Activated naive CD8-positive, alpha-beta T cell treated with anti-CD3 and anti-CD28 coated beads for 36 hours (primary cell): ENCODE results near the gene MR1. TPM values are rescaled to one million over a fixed set of nuclear protein-coding genes. Genes with fewer than 3 reads are reported as not detected.

Experiments
- DNase-seq: peaks from one replicate; pipeline ENCODE4 v3.0.0; 2021
- H3K27ac Mint-ChIP-seq: one replicate; pipeline ENCODE4 v1.8.0; 2022; ENCODE audit warnings: mild to moderate bottlenecking, moderate library complexity, mixed read lengths
- H3K27me3 Mint-ChIP-seq: one replicate; pipeline ENCODE4 v1.8.0; 2022; ENCODE audit warnings: mild to moderate bottlenecking, mixed read lengths
- H3K36me3 Mint-ChIP-seq: one replicate; pipeline ENCODE4 v1.8.0; 2021; ENCODE audit warnings: mild to moderate bottlenecking, mixed read lengths
- H3K4me1 Mint-ChIP-seq: one replicate; pipeline ENCODE4 v1.8.0; 2021; ENCODE audit warnings: mixed read lengths
- H3K4me3 Mint-ChIP-seq: one replicate; pipeline ENCODE4 v1.8.0; 2022; ENCODE audit warnings: mild to moderate bottlenecking, moderate library complexity, mixed read lengths
- H3K9me3 Mint-ChIP-seq: one replicate; pipeline ENCODE4 v1.8.0; 2022; ENCODE audit warnings: mixed read lengths
- total RNA-seq, 2 experiments: library from RNA; stranded (reverse); gene quantifications; one replicate each; pipeline ENCODE4 v1.2.3, GENCODE V29; 2021

The MR1 gene
- total RNA-seq: 10 to 100 TPM; 14.5 to 15.5 TPM

DNA sequence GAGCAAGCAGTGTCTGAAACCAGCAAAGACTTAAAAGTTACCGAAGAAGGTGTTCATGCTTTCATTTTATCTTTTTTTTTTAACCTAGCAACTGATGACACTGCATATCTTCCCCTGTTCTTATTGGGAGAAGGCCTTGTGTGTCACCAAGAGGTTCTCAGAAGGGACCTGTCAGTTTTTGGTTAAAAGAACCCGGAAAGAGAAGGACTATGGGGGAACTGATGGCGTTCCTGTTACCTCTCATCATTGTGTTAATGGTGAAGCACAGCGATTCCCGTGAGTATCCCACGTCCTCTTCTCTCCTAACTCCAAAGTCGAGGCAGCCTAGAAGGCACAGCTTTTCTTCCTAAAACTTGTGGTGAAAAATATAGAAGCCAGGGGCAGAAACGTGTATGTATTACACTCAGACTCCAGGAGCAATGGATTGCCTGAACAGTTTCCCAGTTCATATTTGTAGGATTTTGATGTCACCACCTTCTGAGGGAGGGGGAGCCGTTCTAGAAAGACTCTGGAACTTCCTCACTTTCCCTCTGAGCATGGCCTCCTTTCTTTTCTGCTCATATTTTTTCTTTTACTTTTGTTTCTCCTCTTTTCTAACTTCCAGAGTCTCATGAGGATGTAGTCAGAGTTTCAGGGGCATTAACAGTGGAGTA, at the start of gene MR1:
Gene MR1, plus strand, starts transcription at position 185 of the 653 bp plus-strand sequence. Its CDS starts 25 bp downstream, at position 210.
- Mint-ChIP-seq H3K36me3 (peaks cover 7% of the 10 kb centered on the region), H3K4me1 (peaks cover 47% of the 10 kb centered on the region), H3K4me3 (peak within 1 kb of the TSS; percentile 93), H3K9me3 (no peaks in the 10 kb centered on the region), H3K27me3 (no peaks in the 10 kb centered on the region), H3K27ac (peak within 1 kb of the TSS; percentile 98)
- peak; percentile 21 for DNase-seq

DNA sequence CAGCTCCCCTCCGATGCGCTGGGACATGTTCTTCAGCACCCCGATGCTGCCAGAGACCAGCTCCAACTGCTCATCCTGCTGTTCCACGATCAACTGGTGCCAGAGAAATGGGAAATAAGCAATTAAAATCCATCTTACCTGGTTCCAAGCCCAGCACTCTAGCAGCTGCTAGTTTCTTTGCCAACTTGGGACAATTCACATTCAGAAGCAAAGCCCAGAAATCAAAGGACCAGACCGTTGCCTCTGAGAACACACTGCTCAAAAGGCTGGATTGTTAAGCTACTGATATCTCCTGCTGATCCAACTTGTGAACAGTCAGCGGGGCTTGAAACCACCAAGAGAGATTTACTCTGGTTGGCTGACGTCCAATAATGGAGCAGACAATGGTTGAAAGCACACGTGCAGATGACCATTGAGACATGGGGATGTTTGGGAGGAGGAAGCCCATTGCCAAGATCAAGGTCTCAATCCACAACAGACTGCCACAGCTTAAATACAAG, 45.5 kb upstream of the MR1 start:
- no peak overlapping the region for H3K4me3 Mint-ChIP-seq

DNA sequence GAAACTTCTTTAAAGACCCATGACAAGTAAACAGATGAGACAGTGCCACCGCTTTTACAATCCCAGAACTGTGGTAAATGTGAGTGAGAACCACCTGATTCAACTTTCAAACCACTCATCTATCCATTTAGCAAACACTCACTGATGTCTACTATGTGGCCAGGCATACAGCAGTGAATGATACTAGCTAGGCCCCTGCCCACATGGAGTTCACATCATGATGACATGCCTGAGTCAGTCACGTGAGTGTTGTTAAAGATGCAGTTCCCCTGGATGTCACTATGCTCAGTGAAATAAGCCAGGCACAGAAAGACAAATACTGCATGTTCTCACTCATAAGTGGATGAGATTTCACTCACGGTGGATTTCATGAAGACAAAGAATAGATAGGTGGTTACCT, 39.5 kb upstream of the MR1 start:
- no peak for DNase-seq
- H3K4me3 Mint-ChIP-seq: no peak overlapping the region
- peaks cover 2% of the 10 kb centered on the region for H3K4me1 Mint-ChIP-seq
- H3K9me3 Mint-ChIP-seq: no peaks in the 10 kb centered on the region
- peaks cover 41% of the 10 kb centered on the region for H3K36me3 Mint-ChIP-seq
- no peaks in the 10 kb centered on the region for H3K27me3 Mint-ChIP-seq
- H3K27ac Mint-ChIP-seq: no peak overlapping the region

More for the DNA sequence above, 45.5 kb upstream of the MR1 start:
- no peak for DNase-seq
- Mint-ChIP-seq H3K36me3 (peaks cover 46% of the 10 kb centered on the region), H3K4me1 (no peaks in the 10 kb centered on the region), H3K9me3 (no peaks in the 10 kb centered on the region), H3K27me3 (no peaks in the 10 kb centered on the region), H3K27ac (no peak overlapping the region)

DNA sequence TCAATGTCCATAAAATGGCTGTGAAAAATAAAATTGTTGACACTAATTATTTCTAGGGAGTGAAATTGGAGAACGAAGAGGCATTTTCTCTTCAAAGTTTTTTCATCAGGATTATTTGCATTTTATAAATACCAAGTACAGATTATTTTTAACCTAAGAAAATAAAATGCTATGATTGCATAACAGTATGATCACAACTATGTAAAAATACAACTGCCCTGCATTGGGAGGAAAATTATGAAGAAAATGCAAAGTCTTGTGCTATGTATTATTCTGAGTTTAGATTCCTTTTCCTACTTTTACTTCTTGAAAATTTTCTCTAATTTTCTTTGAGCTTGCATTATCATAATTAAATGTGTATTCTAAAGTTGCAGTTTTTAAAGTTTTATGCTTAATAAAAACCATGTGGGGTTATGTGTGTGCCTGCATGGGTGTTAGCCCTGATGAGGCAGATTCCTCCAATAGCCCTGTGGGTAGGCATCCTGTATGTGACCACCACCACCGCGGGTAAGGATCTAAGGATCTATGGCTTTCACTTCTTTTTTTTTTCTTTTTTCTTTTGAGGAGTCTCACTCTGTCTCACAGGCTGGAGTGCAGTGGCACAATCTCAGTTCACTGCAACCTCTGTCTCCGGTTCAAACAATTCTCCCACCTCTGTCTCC, 35.8 kb upstream of the MR1 start:
- H3K27ac Mint-ChIP-seq: no peak overlapping the region
- H3K4me1 Mint-ChIP-seq: peaks cover 7% of the 10 kb centered on the region
- H3K36me3 Mint-ChIP-seq: peaks cover 49% of the 10 kb centered on the region
- H3K4me3 Mint-ChIP-seq: no peak overlapping the region
- H3K27me3 Mint-ChIP-seq: no peaks in the 10 kb centered on the region
- DNase-seq: no peak
- no peaks in the 10 kb centered on the region for H3K9me3 Mint-ChIP-seq

DNA sequence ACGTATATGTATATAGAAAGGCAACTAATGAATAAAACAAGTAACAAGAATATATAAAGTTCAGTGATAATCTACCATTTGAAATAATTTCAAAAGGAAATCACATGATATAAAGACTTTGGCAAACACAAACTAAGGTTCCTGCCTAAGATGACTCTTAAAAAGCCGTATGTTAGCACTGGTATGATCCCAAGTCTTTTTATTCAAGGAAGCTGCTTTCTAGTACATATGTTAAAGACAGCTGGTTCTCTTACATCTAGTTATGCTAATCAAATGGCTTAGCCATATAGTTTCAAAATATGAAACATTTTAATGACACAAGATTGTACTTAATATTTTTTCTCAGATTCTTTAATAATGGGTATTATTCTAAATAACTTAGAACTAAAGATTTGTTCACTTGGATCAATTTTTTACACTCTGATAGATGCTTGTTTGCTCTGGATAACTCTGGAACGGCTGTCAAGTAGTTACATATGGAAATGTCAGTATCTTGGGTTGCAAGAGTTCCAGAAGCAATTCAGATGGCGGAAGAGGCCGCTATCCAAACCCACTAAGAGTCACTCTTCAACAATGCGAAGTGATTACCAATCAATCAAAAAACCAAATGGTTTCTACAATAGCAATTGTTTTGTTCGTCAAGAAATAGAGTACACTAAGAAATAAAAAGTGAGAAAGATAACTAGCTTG, 32.5 kb upstream of the MR1 start:
- Mint-ChIP-seq H3K4me3 (no peak overlapping the region), H3K9me3 (no peaks in the 10 kb centered on the region), H3K27me3 (no peaks in the 10 kb centered on the region), H3K27ac (no peak overlapping the region), H3K4me1 (peaks cover 10% of the 10 kb centered on the region), H3K36me3 (peaks cover 57% of the 10 kb centered on the region)
- DNase-seq: no peak

DNA sequence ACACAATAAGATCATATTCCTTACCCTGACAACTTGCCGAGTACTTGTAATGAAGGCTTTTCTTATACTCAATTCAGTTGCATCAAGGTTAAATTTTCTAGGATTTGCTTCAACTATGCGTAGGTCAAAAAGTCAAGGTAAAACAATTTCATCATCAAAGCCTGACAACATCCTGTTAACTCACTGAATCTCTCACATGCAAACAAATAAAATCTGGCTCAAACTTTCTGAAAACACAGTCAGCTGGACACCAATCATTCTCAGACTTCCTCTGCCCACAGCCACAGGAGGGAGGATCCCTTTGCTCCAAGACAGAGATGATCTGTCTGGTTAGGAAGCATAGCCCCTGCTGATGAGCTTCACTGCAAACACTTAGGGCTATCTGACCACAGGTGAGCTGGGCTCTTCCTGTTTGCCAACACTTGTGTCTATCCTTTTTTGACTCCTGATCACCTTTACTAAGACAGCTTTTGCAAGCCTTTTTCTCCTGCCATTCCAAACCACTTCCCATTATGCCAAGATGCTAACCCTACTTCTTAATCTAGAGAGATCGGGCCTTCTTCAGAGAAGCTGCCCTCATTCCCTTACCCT, 31.1 kb upstream of the MR1 start:
- H3K9me3 Mint-ChIP-seq: no peaks in the 10 kb centered on the region
- H3K4me1 Mint-ChIP-seq: peaks cover 12% of the 10 kb centered on the region
- no peak for DNase-seq
- no peak overlapping the region for H3K27ac Mint-ChIP-seq
- H3K27me3 Mint-ChIP-seq: no peaks in the 10 kb centered on the region
- H3K4me3 Mint-ChIP-seq: no peak overlapping the region
- peaks cover 55% of the 10 kb centered on the region for H3K36me3 Mint-ChIP-seq

DNA sequence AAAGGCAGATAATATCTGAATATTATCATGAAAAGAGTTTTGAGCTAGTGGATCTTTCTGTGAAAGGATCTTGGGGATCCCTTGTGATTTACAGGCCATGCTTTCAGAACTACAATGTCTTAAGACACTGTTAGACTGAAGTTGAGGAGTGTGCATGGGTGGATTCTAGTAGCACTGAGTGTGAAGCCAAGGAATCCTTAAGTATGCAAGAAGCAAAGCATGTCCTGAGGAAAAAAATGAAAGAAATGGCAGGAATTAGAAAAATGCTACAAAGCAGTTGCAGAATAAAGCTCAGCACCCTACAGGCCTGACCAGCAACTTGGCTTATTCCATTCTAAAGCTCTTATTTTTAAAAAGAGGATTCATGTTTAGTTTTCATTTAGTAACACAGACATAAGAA, 23.0 kb upstream of the MR1 start:
- peaks cover 2% of the 10 kb centered on the region for H3K9me3 Mint-ChIP-seq
- DNase-seq: no peak
- no peaks in the 10 kb centered on the region for H3K27me3 Mint-ChIP-seq
- peaks cover 30% of the 10 kb centered on the region for H3K36me3 Mint-ChIP-seq
- H3K4me1 Mint-ChIP-seq: peaks cover 38% of the 10 kb centered on the region
- no peak overlapping the region for H3K4me3 Mint-ChIP-seq
- no peak overlapping the region for H3K27ac Mint-ChIP-seq

DNA sequence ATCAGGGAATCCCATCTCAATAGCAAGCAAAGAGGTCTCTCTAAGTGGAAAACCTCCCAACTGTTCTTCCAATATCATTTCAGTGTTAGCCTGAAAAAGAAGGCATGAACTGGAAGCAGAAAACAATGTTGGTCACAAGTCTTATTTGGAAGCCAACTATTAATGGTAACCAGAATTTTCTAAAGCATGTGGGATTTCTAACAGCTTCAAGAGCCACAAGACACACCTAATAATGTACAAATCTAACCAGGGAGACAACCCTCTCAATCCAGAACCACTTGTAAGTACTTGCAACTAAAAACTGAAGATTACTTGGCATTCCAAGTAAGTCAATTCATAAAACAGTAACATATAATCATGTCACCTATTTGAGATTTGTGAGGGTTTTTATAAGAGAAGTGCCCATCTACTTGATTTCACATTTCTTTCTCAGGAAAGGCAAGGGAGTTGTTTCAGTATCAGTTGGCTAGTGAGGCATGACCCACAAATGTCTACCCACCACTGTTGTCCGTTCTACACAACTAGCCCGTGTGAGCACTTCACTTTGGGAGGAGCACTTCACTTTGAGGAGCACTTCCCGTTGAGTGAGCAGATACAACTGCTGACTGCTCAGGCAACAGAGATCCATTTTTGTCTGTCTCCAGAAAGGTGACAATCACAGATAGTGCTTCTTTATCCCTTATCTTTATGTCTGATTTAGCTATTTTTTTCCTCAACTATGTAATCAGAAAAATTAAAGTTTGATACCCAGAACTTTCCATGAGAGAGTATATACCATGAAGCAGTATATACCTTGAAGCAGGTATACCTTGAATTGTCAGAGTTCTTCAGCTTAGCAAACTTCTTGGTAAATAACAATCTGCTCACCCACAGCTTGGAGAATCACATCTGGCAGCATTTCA, 22.2 kb upstream of the MR1 start:
- H3K4me1 Mint-ChIP-seq: peaks cover 37% of the 10 kb centered on the region
- no peak for DNase-seq
- H3K27me3 Mint-ChIP-seq: no peaks in the 10 kb centered on the region
- H3K27ac Mint-ChIP-seq: no peak overlapping the region
- no peak overlapping the region for H3K4me3 Mint-ChIP-seq
- peaks cover 2% of the 10 kb centered on the region for H3K9me3 Mint-ChIP-seq
- H3K36me3 Mint-ChIP-seq: peaks cover 30% of the 10 kb centered on the region

DNA sequence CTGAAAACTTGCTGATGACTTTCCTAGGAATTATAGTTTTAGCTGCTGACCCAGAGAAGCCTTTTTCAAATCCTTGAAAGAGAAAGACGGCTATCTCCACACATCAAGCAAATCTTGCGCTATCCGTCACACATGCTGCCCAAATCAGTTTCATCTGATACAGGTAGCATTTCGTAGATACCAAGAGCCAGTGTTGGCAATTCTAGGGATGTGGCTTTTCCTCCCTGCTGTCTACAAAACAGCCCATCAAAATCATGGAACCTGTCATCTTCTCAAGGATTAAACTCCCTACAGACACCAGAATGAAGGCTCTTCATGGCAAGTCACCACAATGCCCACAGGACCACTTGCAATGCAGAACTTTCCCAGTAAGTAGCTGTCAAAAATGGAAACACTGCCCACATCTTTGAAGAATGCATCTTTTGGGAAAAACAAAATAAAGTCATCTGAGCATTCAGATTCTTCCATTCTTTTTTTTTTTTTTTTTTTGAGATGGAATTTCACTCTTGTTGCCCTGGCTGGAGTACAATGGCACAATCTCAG, 21.5 kb upstream of the MR1 start:
- Mint-ChIP-seq H3K27me3 (no peaks in the 10 kb centered on the region), H3K4me1 (peaks cover 36% of the 10 kb centered on the region), H3K27ac (no peak overlapping the region), H3K4me3 (no peak overlapping the region), H3K9me3 (peaks cover 2% of the 10 kb centered on the region), H3K36me3 (peaks cover 33% of the 10 kb centered on the region)
- DNase-seq: no peak

DNA sequence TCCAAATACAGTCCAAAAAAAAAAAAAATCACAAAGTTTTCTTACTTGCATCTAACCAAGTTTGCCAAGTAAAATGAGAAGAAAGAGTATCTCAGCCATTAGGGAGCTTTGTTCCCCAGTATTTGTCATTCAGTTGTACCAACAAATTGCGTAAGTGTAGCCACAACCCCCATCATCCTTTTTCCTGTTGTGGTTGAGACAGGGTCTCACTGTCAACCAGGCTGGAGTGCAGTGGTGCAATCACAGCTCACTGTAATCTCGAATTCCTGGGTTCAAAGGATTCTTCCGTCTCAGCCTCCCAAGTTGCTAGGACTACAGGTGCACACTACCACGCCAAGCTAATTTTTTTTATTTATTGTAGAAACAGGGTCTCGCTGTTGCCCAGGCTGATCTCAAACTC, 20.6 kb upstream of the MR1 start:
- Mint-ChIP-seq H3K36me3 (peaks cover 39% of the 10 kb centered on the region), H3K27ac (peak overlapping the region; percentile 67), H3K4me3 (no peak overlapping the region), H3K4me1 (peaks cover 39% of the 10 kb centered on the region), H3K9me3 (peaks cover 3% of the 10 kb centered on the region), H3K27me3 (no peaks in the 10 kb centered on the region)
- no peak for DNase-seq

DNA sequence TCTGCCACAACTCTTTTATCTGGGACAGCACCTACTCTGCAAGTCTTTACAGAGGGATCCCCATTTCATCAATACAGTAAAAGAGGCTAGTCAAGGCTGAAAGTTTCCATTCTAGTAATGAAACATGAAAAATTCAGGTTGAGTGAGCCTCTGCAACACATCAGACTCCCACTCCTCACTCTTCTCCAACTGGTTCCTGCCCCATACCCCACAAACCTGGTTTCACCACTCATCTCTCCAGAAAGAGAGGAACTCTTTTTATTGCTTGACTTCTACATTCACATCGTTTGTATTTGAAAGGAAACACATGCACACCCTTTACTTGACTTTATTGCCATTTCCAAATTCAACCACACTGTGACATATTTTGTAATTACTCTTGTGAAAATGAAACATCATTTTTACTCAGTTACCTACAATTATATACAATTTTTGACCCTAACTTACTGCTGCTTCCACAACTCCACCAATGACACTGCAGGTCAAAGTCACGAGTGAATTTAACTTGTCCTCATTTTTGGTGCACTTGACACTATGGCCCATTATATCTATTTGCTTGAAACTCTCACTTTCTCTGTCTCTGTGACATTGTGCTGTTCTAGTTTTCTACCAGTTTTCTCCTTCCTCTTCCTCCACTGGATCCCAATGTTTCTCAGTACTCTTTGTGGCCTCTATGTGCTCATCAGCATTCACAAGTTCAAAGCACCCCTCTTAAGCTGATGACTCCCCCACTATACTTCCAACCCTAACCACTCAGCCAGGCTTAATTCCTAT, 19.1 kb upstream of the MR1 start:
- Mint-ChIP-seq H3K27ac (no peak overlapping the region), H3K36me3 (peaks cover 45% of the 10 kb centered on the region)
- DNase-seq: peak; percentile 31

DNA sequence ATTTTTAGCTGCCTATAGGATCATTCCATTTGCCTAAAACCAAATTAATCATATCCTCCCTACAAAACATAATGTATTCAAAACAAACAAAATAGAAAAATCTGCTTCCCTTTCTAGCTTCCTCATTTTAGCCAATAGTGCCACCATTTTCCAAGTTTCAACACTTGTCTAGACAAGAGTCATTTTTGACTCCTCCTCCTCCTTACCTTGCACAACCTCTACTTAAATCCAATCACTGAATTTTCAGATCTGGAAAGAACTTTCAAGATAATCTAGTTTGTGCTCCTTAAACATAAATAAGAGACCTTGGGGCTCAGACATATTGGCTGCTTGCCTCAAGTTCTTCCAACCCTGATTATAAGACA, 18.6 kb upstream of the MR1 start:
- Mint-ChIP-seq H3K36me3 (peaks cover 46% of the 10 kb centered on the region), H3K27me3 (no peaks in the 10 kb centered on the region), H3K9me3 (peaks cover 3% of the 10 kb centered on the region), H3K27ac (no peak overlapping the region), H3K4me1 (peaks cover 52% of the 10 kb centered on the region), H3K4me3 (no peak overlapping the region)
- DNase-seq: no peak

More for the DNA sequence above, 19.1 kb upstream of the MR1 start:
- Mint-ChIP-seq H3K4me1 (peaks cover 52% of the 10 kb centered on the region), H3K4me3 (no peak overlapping the region), H3K27me3 (no peaks in the 10 kb centered on the region), H3K9me3 (peaks cover 3% of the 10 kb centered on the region)

DNA sequence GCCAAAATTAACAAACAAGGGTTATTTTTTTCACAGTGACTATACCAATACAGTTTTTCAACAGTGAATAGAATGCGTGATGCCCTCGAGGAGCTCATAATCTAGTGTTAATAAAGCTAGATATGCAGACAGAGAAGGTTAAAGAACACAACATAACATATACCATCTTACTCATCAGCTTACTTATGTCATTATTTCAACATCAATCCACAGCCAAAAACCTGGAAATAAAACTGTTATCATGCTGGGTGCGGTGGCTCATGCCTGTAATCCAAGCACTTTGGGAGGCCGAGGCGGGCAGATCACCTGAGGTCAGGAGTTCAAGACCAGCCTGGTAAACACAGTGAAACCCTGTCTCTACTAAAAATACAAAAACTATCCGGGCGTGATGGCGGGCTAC, 17.2 kb upstream of the MR1 start:
- Mint-ChIP-seq H3K4me3 (no peak overlapping the region), H3K27me3 (no peaks in the 10 kb centered on the region), H3K36me3 (peaks cover 41% of the 10 kb centered on the region), H3K27ac (no peak overlapping the region), H3K9me3 (peaks cover 3% of the 10 kb centered on the region), H3K4me1 (peaks cover 55% of the 10 kb centered on the region)
- no peak for DNase-seq
